OCI-LY7 (cell line): ENCODE results near the gene MACROD2.

Experiments
- CTCF ChIP-seq: fragments of 200-600 bp; sonication (generic); conservative IDR thresholded peaks from 2 replicates; pipeline ENCODE4 v1.5.1; 2014; ENCODE audit warnings: mild to moderate bottlenecking, antibody characterized with exemption, low read length, moderate library complexity, mixed read lengths
- EZH2phosphoT487 ChIP-seq: fragments of 200-600 bp; sonication (generic); IDR thresholded peaks from 2 replicates; pipeline ENCODE4 v1.6.1; 2018; ENCODE audit warnings: low read depth, borderline replicate concordance, mild to moderate bottlenecking, mixed run types, antibody characterized with exemption, low read length, moderate library complexity, mixed read lengths

GRCh38 chr20:15767586-15767985, 1772.3 kb downstream of the MACROD2 start:
- TF ChIP-seq CTCF (no peak), EZH2phosphoT487 (no peak)
